ENCODE results near the gene TM2D1.
"Not testable (repeated sequence)": the region's sequence is repeated elsewhere in the genome, so short reads cannot be mapped to it uniquely, and the experiment has no call there.

TM2D1 gene

GRCh38 chr1:61724813-61725694 is at the start of gene TM2D1:
TM2D1 (minus strand) TSS chr1:61725141; CDS start chr1:61725120, 21 bp downstream.
- peak; percentile 75 for DNase-seq

- DNase-seq: no peak
Observed at GRCh38 chr1:61770131-61770530, 45.2 kb upstream of the TM2D1 start.

DNA sequence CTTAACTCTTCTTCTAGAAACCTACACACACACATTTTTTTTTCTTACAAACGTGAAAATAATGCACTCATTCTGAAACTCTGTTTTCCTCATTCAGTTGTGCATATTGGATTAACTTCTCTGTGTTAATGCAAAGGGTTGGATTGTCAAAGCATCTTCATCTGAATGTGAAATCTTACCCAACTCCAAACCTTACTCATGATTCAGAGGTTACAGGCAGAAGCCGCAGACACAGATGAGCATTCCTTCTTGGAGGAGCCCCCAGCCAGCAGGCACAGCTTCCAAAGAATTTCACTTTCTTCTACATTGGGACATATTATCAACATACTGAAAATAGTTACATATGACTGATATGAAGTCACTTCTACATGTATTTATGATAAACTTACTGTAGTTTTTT is 33.0 kb upstream of the TM2D1 start:
- no peak for DNase-seq

DNA sequence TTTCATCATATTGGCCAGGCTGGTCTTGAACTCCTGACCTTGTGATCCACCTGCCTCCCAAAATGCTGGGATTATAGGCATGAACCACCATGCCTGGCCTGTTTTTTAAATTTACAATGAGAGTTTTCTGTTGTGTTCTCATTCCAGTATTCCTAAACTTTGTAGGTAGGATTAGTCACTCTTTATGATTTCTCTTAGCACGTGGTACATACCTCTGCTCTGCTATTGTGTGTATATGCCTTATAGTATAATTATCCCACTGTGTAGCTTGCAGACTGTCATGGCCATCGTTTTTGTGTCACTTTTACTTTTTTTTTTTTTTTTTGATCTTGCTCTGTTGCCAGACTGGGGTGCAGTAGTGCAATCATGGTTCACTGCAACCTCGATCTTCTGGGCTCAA is 31.8 kb upstream of the TM2D1 start:
- no peak for DNase-seq

DNA sequence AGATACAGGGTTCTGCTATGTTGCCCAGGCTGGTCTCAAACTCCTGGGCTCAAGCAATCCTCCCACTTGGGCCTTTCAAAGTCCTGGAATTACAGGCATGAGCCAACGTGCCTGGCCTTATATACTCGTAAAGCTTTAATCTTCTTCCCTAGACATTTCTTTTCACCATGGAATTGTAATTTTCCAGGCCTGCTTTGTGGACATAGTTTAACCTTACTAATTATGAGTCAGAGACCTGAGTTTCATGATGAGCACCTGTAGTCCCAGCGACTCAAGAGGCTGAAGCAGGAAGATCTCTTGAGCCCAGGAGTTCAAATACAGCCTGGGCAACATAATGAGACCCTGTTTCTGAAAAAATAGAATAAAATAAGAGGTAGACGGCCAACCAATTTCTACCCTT is 29.6 kb upstream of the TM2D1 start:
- no peak for DNase-seq

- no peak for DNase-seq
Observed at GRCh38 chr1:61753998-61754508, 29.1 kb upstream of the TM2D1 start.

DNA sequence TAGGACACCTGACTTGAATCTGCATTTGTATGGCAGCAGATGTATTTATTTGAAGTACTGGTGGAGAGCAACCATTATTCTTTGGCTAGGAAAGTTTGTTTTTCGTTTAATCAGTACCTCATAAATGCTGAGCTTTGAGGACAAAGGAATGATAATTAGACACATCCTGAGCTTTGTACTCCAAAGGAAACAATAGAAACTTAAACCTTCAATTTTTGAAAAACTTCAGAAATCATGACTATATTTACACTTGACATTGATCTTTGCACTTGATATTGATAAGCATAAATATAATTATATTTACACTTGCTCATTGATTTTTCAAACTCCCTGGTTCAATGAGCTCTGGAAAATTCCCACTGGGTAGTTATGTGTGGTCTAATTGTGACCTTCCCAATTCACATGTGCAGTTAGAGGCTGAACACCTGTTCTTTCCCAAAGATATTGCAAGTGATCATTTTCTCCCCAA is 28.0 kb upstream of the TM2D1 start:
- DNase-seq: no peak

GRCh38 chr1:61749574-61749973 is 24.6 kb upstream of the TM2D1 start:
- no peak for DNase-seq

DNA sequence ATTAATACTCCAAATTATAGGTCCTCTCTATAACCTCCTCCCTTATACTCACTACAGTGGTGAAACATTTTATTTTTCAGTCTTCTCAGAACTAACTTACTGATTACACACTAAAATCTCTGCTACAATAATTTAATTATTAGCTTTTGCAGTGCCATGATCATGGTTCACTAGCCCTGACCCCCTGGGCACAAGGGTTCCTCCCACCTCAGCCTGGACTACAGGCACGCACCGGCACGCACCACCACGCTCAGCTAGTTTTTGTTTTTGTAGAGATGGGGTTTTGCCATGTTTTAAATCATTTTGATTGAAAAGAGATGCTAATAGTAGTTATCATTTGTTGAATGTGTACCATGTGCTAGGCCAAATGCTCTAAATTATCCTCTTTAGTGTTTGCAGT is 23.6 kb upstream of the TM2D1 start:
- no peak for DNase-seq

DNA sequence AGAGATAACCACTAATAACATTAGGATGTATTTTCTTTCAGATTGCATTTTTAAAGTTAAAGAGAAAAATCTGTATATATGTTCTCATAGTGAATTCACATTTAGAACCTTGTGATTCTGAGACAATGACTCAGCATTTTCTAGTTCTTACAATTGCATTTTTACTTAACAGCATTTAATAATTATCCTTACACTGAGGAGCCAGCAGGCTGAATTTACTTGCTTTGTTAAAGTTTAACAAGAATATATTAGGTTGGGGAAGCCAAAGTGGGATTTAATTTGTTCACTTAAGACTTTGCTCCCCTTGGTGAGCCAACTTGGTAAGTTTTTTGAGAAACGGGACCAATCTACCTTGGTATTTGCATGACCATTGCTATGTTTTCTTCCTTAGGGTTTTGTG is 21.9 kb upstream of the TM2D1 start:
- DNase-seq: no peak

GRCh38 chr1:61743716-61744580 is 19.0 kb upstream of the TM2D1 start:
- no peak for DNase-seq

DNA sequence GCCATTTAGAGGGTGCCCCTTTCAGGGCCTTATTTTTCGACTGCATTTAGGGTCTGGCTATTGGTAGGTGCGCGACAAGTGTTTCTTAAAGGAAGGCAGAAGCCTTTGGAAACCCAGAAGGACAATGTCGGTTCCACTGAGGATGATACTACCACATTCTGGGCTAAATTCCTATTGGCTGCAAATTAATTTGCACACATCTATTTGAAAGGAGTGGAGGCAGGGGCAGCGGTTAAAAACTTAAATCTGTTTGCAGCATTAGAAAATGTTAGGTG is 18.4 kb upstream of the TM2D1 start:
- DNase-seq: no peak

DNA sequence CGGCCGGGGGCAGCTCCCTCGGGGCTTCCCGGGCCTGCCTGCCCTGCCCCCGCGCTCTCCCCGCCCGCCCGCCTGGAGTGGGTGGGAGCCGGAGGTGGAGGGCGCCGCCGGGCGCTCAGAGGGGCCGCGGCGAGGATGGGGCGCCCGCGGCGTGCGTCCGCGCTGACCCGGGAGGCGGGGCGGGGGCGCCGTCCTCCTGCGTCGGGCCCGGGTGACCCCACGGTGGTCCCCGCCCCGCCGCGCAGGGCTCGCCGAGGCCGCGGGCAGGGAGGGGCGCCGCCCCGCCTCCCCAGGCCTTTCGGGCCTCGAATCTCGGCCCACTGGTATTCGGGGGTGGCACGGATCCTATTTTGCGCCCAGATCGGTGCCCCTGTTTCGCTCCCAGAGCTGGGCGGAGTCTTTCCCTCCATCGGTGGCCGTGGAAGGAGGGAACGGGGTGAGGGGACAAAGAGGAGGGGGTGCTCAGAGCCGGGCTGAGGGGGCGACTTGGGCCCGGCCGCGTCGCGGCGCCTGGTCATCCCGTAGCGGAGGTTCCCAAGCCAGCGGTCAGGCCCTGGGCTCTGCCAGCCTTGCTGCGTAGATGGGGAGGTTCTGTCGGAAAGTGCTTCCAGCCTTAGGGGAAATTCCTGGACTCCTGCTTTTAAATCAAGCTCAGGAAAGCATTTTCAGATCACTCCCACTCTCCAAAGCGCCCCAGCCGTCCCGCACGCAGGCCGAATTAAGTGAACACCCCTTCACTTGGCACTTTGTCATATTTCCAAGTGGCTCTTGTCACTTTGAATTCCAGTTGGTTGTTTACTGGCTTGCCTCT is 17.9 kb upstream of the TM2D1 start:
- no peak for DNase-seq

DNA sequence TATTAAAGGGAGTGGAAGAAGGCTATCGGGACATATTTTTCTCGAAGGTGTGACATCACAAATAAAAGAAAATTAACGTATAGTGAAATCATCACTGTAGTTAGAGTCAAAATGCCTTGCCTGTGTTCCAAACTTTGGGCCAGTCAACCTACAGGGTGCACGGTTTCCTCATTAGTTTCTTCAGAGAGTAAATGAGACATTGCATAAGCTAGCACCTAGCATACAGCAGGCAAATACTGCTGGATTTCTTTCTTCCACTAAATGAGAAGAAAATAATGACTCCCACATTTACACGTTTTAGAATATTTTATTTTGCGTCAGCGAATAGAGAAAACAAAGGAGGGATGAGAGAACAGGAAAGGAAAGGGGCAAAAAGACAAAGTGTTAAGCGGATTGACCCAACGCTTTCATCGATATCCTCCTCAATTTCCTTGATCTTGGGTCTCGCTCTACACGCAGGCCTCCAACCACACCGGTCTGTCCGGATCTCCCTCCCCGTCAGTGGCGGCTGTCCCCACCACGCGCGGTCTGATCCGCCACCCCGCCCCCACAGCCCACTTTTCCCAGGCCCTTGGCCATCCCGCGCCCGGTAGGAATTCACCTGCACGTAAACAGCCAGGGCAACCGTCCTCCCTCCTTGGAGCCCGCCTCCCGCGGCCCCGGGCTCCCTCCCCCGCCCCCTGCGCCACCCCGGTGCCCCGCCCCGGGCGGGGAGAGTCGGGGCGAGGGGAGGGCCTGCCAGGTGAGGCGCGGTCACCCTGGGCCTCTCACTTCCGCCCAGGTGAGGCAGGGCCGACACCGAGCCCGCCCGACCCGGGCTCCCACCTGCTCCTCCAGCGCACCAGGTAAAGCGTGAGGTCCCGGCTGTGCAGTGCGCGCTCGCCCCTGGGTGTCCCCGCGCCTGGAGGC is 17.0 kb upstream of the TM2D1 start, which contains the start of gene PATJ:
TSS of gene PATJ (plus strand) at position 770 of the 909 bp plus-strand sequence. CDS start 20,413 bp downstream, outside the sequence.
- peak; percentile 61 for DNase-seq

DNA sequence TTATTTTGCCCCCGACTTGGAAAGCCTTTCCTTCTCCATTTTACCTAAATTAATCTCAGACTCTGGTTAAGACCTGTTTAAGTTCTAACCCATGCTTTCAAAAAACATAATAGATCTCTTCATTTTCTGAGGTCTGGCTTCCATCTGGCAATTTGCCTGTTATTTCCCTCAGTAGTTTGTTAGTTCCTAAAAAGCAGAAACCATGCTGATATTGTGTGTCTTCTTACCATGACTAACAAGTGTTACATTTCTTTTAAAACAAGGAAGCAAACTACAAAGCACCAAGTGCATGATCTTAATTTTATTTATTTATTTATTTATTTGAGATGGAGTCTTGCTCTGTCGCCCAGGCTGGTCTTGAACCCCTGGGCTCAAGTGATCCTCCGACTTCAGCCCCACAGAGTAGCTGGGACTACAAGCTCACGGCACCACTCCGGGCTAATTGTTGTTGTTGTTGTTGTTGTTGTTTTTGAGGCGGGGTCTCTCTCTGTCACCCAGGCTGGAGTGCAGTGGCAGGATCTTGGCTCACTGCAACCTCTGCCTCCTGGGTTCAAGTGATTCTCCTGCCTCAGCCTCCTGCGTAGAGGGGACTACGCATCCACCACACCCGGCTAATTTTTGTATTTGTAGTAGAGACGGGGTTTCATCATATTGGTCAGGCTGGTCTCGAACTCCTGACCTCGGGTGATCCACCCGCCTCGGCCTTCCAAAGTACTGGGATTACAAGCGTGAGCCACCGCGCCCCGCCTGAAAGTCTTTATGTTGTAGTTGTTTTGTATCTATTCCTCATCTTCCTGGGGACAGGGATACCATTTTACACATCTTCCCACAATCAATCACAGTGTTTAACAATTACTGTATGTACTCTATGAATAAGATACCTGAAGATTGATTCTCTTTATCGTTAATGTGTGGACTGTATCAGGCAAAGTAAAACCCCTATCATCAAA is 16.1 kb upstream of the TM2D1 start:
- no peak for DNase-seq

- no peak for DNase-seq
Observed at GRCh38 chr1:61732726-61733125, 7.8 kb upstream of the TM2D1 start.

- DNase-seq: not testable (repeated sequence)
Observed at GRCh38 chr1:61730679-61731078, 5.7 kb upstream of the TM2D1 start.

GRCh38 chr1:61727544-61727943 is 2.6 kb upstream of the TM2D1 start:
- no peak for DNase-seq

DNA sequence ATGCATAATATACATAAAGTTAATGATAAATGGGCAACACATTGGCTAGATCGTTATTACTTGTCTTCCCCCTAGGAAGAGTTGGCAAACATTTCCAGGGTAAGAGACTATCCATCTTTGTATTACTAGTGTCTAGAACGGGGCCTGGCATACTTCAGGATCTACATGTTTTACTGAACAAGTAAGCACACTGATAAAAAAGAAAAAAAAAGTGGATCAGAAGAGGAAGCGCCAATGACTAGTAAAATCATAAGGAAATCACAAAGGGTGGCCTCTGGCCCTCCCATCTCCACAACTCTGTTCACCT is 482 bp downstream of the TM2D1 start:
- no peak for DNase-seq

GRCh38 chr1:61718996-61719663 is 5.8 kb downstream of the TM2D1 start:
- DNase-seq: not testable (repeated sequence)
